ENCODE results near the gene MYMX. TPM values are rescaled to one million over a fixed set of nuclear protein-coding genes. Genes with fewer than 3 reads are reported as not detected.
"Not testable (repeated sequence)": the region's sequence is repeated elsewhere in the genome, so short reads cannot be mapped to it uniquely, and the experiment has no call there.

Gene MYMX
- polyA plus RNA-seq, 1 donor from 2014 or later, result not detected

- Histone ChIP-seq H3K4me2 (ENCODE audit: low read length) (no peak overlapping the region), H3K9me2 (ENCODE audit: insufficient read depth, low read length) (no peaks in the 10 kb centered on the region), H3K9ac (ENCODE audit: low read length) (no peak overlapping the region), H3K79me2 (replicated peaks; ENCODE audit: insufficient read depth, low read length) (no peaks in the 10 kb centered on the region), H3K36me3 (ENCODE audit: insufficient read depth, low read length) (no peaks in the 10 kb centered on the region), H3K27me3 (ENCODE audit: insufficient read depth, low read depth, low read length) (no peaks in the 10 kb centered on the region), H3K9me3 (ENCODE audit: low read length) (no peaks in the 10 kb centered on the region), H3K27ac (ENCODE audit: low read length) (no peak overlapping the region), H3K4me3 (ENCODE audit: low read length) (no peak overlapping the region), H4K20me1 (ENCODE audit: insufficient read depth) (no peaks in the 10 kb centered on the region), H3F3A (ENCODE audit: insufficient read depth, low read length, poor library complexity, severe bottlenecking) (no peaks in the 10 kb centered on the region), H2AFZ (ENCODE audit: low read depth, low read length) (no peak overlapping the region)
- TF ChIP-seq TAF1 (IDR thresholded peaks at IDR 0.05; ENCODE audit: low read depth), result no peak
- no peak for TF ChIP-seq EZH2 (IDR thresholded peaks at IDR 0.05; ENCODE audit: borderline replicate concordance, insufficient read depth, low read length, poor library complexity, severe bottlenecking)
- TF ChIP-seq MXI1 (conservative IDR thresholded peaks at IDR 0.05; ENCODE audit: poor library complexity, severe bottlenecking), result no peak
Measured at GRCh38 chr6:44182911-44183390, 33.8 kb upstream of the MYMX start.

- H3K36me3 ChIP-seq (ENCODE audit: insufficient read depth, low read length), result no peaks in the 10 kb centered on the region
- no peak overlapping the region for H3K4me3 ChIP-seq (ENCODE audit: low read length)
- no peak overlapping the region for H3K27ac ChIP-seq (ENCODE audit: low read length)
- no peak overlapping the region for H3K9ac ChIP-seq (ENCODE audit: low read length)
- no peaks in the 10 kb centered on the region for H3K27me3 ChIP-seq (ENCODE audit: insufficient read depth, low read depth, low read length)
- TF ChIP-seq TAF1 (IDR thresholded peaks at IDR 0.05; ENCODE audit: low read depth) (no peak), RAD21 (conservative IDR thresholded peaks at IDR 0.05) (no peak), SMC3 (conservative IDR thresholded peaks at IDR 0.05; ENCODE audit: poor library complexity) (no peak), CTCF (IDR thresholded peaks at IDR 0.05; ENCODE audit: poor library complexity, severe bottlenecking) (no peak), POLR2AphosphoS5 (IDR thresholded peaks at IDR 0.05) (no peak), MXI1 (conservative IDR thresholded peaks at IDR 0.05; ENCODE audit: poor library complexity, severe bottlenecking) (no peak), EZH2 (IDR thresholded peaks at IDR 0.05; ENCODE audit: borderline replicate concordance, insufficient read depth, low read length, poor library complexity, severe bottlenecking) (no peak), REST (IDR thresholded peaks at IDR 0.05; ENCODE audit: borderline replicate concordance) (no peak), EP300 (conservative IDR thresholded peaks at IDR 0.05; ENCODE audit: poor library complexity, severe bottlenecking) (no peak)
- H3K9me2 ChIP-seq (ENCODE audit: insufficient read depth, low read length), result no peaks in the 10 kb centered on the region
- no peaks in the 10 kb centered on the region for H4K20me1 ChIP-seq (ENCODE audit: insufficient read depth)
- H2AFZ ChIP-seq (ENCODE audit: low read depth, low read length), result no peak overlapping the region
- no peaks in the 10 kb centered on the region for H3K79me2 ChIP-seq (replicated peaks; ENCODE audit: insufficient read depth, low read length)
- H3K4me2 ChIP-seq (ENCODE audit: low read length), result no peak overlapping the region
- no peaks in the 10 kb centered on the region for H3K9me3 ChIP-seq (ENCODE audit: low read length)
- H3F3A ChIP-seq (ENCODE audit: insufficient read depth, low read length, poor library complexity, severe bottlenecking), result no peaks in the 10 kb centered on the region
Measured at GRCh38 chr6:44183783-44184182, 32.9 kb upstream of the MYMX start.

GRCh38 chr6:44185356-44185755, 31.4 kb upstream of the MYMX start:
- not testable (repeated sequence) for H3F3A ChIP-seq (ENCODE audit: insufficient read depth, low read length, poor library complexity, severe bottlenecking); H3K27me3 ChIP-seq (ENCODE audit: insufficient read depth, low read depth, low read length); H3K9me2 ChIP-seq (ENCODE audit: insufficient read depth, low read length); H3K9me3 ChIP-seq (ENCODE audit: low read length); H4K20me1 ChIP-seq (ENCODE audit: insufficient read depth); H3K27ac ChIP-seq (ENCODE audit: low read length); H3K9ac ChIP-seq (ENCODE audit: low read length); H3K36me3 ChIP-seq (ENCODE audit: insufficient read depth, low read length); H3K4me2 ChIP-seq (ENCODE audit: low read length); H3K4me3 ChIP-seq (ENCODE audit: low read length); H2AFZ ChIP-seq (ENCODE audit: low read depth, low read length); H3K79me2 ChIP-seq (replicated peaks; ENCODE audit: insufficient read depth, low read length)

Measured in neural cell (in vitro differentiated cells).